Measurements from ENCODE around the gene SLFNL1. TPM values are rescaled to one million over a fixed set of nuclear protein-coding genes. Genes with fewer than 3 reads are reported as not detected.

SLFNL1 gene
- total and polyA plus RNA-seq, 8 donors = 0.79 to 4.9 (median 1.0) TPM

DNA sequence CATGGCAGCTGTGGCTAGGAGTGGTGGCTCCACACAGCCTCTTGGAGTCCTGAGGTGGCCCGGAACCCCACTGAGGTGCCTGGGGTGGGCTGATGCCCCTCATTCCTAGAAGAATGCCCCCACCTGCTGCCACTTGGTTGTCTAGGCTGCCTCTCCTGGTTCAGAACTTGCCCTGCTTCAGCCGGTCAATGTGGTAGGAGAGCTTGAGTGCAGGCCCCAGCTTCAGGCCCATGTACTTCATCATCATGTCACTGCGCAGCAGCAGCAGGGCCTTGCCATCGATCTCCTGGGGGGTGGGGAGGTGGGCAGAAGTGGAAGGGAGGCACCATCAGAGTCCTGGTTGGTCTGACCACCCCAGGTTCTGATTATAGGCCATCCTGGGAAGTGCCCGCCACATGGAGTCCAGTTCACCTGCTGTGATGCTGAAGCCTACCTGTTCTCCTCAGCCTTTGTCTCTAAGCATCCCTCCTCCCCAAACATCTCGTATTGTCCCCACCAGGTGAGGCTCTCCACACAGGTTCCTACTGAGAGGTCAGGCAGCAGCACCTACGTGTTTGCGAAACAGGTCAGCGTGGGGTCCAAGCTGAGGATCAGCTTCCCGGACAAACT is 6.6 kb upstream of the SLFNL1 start:
- TF ChIP-seq, protein P1, sequence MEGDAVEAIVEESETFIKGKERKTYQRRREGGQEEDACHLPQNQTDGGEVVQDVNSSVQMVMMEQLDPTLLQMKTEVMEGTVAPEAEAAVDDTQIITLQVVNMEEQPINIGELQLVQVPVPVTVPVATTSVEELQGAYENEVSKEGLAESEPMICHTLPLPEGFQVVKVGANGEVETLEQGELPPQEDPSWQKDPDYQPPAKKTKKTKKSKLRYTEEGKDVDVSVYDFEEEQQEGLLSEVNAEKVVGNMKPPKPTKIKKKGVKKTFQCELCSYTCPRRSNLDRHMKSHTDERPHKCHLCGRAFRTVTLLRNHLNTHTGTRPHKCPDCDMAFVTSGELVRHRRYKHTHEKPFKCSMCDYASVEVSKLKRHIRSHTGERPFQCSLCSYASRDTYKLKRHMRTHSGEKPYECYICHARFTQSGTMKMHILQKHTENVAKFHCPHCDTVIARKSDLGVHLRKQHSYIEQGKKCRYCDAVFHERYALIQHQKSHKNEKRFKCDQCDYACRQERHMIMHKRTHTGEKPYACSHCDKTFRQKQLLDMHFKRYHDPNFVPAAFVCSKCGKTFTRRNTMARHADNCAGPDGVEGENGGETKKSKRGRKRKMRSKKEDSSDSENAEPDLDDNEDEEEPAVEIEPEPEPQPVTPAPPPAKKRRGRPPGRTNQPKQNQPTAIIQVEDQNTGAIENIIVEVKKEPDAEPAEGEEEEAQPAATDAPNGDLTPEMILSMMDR (IDR thresholded peaks at IDR 0.05) = no peak
- ATAC-seq = no peak
- no peaks in the 10 kb centered on the region for H3K9me3 ChIP-seq
- H3K4me1 ChIP-seq = no peaks in the 10 kb centered on the region
- no peaks in the 10 kb centered on the region for H3K27me3 ChIP-seq
- no peak for DNase-seq
- peaks cover 0 to 86% of the 10 kb centered on the region in 2 donors for H3K36me3 ChIP-seq
- intact Hi-C loops (cut with DNase I) = no loop called here
- no peak overlapping the region for H3K4me3 ChIP-seq
- H3K27ac ChIP-seq = no peak overlapping the region

DNA sequence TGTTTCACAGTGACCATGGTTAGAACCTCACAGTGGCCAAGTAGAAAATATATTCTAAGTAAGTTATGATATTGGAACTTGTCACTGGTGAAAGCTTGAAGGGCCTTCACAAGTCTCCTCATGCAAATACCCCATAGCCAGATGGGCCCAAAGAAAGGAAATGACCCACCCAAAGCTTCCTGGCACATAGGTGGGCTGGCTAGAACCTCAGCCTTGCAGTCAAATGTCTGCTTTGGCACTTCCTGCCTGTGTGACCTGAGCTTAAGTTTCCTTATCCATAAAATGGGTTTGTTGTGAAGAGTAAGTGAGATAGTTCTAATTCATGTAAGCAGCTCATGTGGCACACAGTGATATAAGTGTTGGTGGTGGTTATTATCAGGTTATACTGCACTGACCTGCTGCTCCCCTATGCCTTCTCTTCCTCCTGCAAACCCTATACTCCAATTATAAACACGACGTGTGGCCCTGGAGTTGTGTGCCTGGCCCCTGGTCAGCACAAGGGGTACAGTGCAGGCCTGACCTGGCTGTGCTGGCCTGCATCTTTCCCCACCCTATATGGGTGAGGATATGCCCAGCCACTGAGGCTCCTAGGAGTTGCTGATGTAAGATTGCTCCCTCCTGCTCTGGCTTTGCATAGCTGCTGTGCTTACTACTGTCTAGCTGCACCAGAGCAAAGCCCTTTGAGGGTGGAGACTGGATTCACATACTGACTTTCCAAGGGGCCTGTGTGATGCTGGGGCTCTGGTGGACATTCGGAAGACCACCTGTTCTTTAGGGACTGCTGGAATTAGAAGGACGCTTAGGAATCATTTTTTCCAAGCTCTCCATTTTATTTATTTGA is 4.7 kb upstream of the SLFNL1 start:
- intact Hi-C loops (cut with DNase I) = no loop called here
- ATAC-seq (no peak), DNase-seq (no peak)
- Histone ChIP-seq H3K27ac (no peak overlapping the region), H3K36me3 (peaks cover 0 to 69% of the 10 kb centered on the region in 2 donors), H3K9me3 (no peaks in the 10 kb centered on the region), H3K27me3 (no peaks in the 10 kb centered on the region), H3K4me3 (no peak overlapping the region), H3K4me1 (no peaks in the 10 kb centered on the region)
- TF ChIP-seq, protein P1 (IDR thresholded peaks at IDR 0.05) = no peak

DNA sequence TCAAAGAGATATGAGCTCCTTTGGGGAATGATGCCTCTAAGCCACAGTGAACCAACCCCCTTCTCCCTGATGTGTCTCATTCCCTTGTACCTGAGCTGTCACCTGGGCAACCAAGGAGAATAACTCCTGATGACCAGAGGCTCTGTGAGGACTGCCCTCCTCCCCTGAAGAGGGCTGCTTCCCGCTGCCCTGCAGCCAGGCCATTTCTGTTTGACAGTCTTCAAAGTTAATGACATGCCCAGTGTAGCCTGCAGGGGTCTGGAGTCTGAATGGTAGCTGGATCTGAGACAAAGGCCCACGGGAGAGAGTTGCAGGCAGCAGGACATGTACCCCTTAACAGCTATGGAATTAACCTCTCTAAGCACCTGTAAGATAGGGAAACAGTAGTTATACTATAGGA is 3.4 kb upstream of the SLFNL1 start:
- Histone ChIP-seq H3K27ac (no peak overlapping the region), H3K4me3 (no peak overlapping the region), H3K4me1 (no peaks in the 10 kb centered on the region), H3K9me3 (no peaks in the 10 kb centered on the region), H3K27me3 (no peaks in the 10 kb centered on the region), H3K36me3 (peaks cover 0 to 56% of the 10 kb centered on the region in 2 donors)
- intact Hi-C loops (cut with DNase I) = no loop called here
- ATAC-seq (no peak), DNase-seq (no peak)
- TF ChIP-seq, protein P1 (IDR thresholded peaks at IDR 0.05) = no peak

DNA sequence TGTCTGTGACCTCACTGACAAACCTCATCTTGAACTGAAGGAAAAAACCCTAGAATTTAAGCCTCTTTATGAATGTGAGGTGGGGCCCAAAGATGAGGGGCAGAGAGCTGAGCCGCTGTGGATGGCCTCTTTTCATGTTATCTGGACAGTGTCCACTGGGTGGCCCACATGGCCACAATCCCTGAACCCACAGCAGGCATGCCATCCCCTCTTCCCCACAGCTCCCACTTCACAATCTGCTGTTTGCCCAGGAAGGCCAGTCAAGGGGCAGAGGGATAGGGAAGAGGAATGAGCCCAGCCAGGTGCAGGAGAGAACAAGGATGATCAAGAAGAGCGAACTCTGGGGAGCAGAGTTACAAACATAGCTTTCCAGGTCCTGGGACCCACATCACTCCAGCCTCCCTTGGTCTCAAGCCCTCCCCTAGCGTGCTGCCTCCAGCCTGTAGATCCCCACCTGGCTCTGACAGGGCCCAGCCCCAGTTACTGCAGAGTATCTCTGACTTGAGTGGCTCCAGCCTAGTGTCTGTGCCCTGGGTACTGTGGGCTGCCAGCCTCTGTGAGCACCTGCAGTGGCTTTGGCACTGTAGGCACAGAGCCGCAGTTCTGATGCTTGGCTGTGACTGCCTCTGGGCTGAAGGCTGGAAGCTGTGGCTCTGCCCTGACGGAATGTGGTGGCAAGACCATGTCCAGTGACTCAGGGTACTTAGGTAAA is 1.9 kb upstream of the SLFNL1 start:
- Histone ChIP-seq H3K36me3 (peaks cover 0 to 44% of the 10 kb centered on the region in 2 donors), H3K27me3 (no peaks in the 10 kb centered on the region), H3K4me1 (no peaks in the 10 kb centered on the region), H3K27ac (no peak overlapping the region), H3K4me3 (no peak overlapping the region), H3K9me3 (no peaks in the 10 kb centered on the region)
- DNase-seq (no peak), ATAC-seq (no peak)
- intact Hi-C loops (cut with DNase I) = no loop called here
- TF ChIP-seq, protein P1 (IDR thresholded peaks at IDR 0.05) = no peak

DNA sequence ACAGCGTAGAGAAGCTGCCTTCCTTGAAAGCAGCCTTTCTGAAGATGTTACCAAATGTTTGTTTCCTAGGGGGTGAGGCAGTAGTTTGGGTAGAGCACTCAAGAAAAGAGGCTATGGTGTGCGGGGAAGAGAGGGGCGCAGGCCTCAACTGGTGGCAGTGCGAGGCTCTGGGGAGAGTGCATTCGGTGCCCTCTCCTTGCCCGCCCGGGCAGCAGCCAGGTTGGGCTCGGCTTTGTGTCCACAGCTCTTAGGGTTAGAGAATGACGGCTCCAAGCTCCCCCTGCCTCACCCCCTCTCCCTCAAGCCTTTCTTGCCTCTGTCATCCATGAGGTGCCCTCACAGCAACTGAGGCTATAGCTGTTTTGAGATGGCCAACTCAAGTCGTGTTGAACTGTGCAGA is 899 bp upstream of the SLFNL1 start:
- Histone ChIP-seq H3K9me3 (no peaks in the 10 kb centered on the region), H3K4me1 (no peaks in the 10 kb centered on the region), H3K27me3 (no peaks in the 10 kb centered on the region), H3K4me3 (no peak overlapping the region), H3K27ac (no peak overlapping the region), H3K36me3 (peaks cover 0 to 44% of the 10 kb centered on the region in 2 donors)
- TF ChIP-seq, protein P1 (IDR thresholded peaks at IDR 0.05) = no peak
- intact Hi-C loops (cut with DNase I) = no loop called here
- ATAC-seq = no peak
- no peak for DNase-seq
